ENCODE measurements around the gene SYS1. TPM values are rescaled to one million over a fixed set of nuclear protein-coding genes. Genes with fewer than 3 reads are reported as not detected.

The SYS1 gene
- total RNA-seq, 1 donor from 2014 or later, result 20.0 TPM

DNA sequence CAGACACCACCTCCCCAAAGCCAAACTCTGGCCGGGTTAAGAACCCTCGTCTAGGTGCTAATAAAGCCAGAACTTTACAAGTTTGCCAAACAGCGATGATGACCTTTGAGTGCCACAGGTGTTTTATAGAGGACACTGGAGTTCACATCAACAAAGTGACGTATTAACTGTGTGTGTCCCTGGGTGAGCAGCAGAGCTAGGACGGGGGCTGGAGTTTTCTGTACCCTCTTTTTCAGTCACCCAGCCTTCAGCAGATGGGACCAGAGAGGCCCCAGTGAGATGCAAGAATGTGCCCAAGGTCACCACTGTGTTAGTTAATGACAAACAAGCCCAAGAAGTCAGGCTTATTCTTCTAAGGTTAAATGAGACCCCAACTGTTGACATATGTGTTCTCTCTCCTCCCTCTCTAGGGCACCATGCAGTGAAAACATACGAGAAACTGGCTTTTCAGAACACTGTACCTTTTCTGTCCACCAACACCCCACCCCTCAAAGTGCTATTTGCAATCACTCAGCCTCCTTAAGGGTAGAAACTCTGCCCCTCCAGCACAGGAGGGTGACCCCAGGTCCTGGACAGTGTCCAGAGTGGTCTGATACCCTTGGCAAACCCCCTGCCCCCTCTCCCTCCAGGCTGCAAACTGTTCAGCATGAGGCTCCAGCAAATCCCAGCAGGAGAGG is 20.0 kb upstream of the SYS1 start:
- H3K27ac Mint-ChIP-seq (ENCODE audit: unreplicated experiment), result no peak overlapping the region
- no peak for DNase-seq (ENCODE audit: low spot score)
- no peak overlapping the region for H3K4me3 Mint-ChIP-seq (ENCODE audit: unreplicated experiment)
- no peaks in the 10 kb centered on the region for H3K36me3 Mint-ChIP-seq (ENCODE audit: low read depth, unreplicated experiment)
- no peaks in the 10 kb centered on the region for H3K27me3 Mint-ChIP-seq (ENCODE audit: unreplicated experiment)
- no peak for TF ChIP-seq CTCF (IDR thresholded peaks at IDR 0.05; ENCODE audit: unreplicated experiment)
- no peaks in the 10 kb centered on the region for H3K9me3 Mint-ChIP-seq (ENCODE audit: unreplicated experiment)
- peaks cover 57% of the 10 kb centered on the region for H3K4me1 Mint-ChIP-seq (ENCODE audit: unreplicated experiment)

GRCh38 chr20:45343532-45344167 is 19.3 kb upstream of the SYS1 start:
- DNase-seq (ENCODE audit: low spot score), result no peak
- H3K36me3 Mint-ChIP-seq (ENCODE audit: low read depth, unreplicated experiment), result no peaks in the 10 kb centered on the region
- H3K9me3 Mint-ChIP-seq (ENCODE audit: unreplicated experiment), result no peaks in the 10 kb centered on the region
- no peaks in the 10 kb centered on the region for H3K27me3 Mint-ChIP-seq (ENCODE audit: unreplicated experiment)
- peaks cover 57% of the 10 kb centered on the region for H3K4me1 Mint-ChIP-seq (ENCODE audit: unreplicated experiment)
- no peak for TF ChIP-seq CTCF (IDR thresholded peaks at IDR 0.05; ENCODE audit: unreplicated experiment)
- no peak overlapping the region for H3K27ac Mint-ChIP-seq (ENCODE audit: unreplicated experiment)
- no peak overlapping the region for H3K4me3 Mint-ChIP-seq (ENCODE audit: unreplicated experiment)

DNA sequence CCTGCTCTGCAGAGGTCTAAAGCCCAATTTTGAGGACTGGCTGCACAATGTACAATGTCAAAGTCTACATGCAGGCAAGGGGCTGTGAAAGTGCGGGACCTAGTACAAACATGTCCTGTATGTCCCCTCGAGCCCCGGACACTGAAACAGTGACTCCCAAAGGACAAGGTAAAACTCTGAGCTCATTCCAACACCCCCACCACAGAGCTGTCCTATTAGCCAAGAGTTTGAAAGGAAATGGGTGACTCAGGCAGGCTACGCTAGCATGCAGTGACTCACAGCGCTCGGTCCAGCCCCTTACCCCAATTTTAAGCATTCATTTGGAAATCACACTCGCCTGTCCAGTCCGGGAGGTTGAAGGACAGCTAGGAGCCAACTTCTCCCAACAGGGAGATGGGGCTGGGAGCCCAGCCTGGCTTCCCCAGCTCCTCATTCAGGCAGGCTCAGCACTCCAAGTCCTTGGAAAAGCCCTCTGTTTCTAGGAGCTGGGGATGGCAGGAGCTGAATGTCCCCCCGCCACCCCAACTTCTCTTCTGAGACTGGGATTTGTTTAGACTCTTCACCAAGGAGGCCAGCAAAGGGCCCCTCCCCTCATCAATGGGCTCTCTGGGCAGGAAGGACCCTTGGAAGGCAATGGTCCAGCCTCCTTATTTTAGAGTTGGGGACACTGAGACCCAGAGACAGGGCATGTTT is 18.6 kb upstream of the SYS1 start:
- Mint-ChIP-seq H3K9me3 (ENCODE audit: unreplicated experiment) (no peaks in the 10 kb centered on the region), H3K4me1 (ENCODE audit: unreplicated experiment) (peaks cover 57% of the 10 kb centered on the region), H3K27ac (ENCODE audit: unreplicated experiment) (no peak overlapping the region), H3K27me3 (ENCODE audit: unreplicated experiment) (no peaks in the 10 kb centered on the region), H3K36me3 (ENCODE audit: low read depth, unreplicated experiment) (no peaks in the 10 kb centered on the region), H3K4me3 (ENCODE audit: unreplicated experiment) (no peak overlapping the region)
- no peak for DNase-seq (ENCODE audit: low spot score)
- no peak for TF ChIP-seq CTCF (IDR thresholded peaks at IDR 0.05; ENCODE audit: unreplicated experiment)

DNA sequence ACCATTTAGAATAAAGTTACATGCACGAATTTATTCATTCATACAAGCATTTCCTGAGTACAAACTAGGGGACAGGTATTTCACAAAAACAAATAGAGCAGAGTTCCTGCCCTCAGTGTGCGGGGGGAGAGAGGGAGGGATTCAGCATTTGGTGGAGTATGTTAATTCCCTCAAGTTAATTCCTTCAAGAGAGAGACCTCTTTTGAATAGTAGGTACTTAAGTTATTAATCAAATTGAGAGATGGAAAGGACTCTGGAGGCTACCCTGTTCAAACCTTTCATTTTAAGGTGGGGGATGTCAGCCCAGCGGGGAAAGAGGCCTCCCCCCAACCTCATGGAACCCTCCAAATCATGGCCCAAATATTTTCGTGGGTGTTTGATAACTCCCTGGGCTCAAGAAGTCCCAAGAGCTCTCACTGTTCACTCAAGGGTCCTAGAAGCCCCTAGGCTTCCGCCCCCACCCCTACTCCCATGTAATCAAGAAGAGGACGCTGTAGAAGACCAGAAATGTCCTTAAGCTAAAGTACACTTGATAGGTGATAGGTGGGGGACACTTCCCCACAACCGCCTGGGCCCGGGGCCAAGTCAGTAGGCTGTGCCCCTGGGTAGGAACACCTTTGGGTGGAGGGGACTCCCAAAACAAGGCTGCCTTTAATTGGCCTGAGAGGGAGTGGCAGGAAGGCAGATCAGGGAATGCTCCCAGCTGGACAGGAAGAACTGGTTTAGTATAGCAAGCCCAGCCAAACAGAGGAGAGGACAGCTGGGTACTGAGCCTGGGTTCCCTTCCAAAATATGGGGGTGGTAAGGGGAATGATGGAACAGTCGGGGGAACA is 17.6 kb upstream of the SYS1 start:
- Mint-ChIP-seq H3K4me3 (ENCODE audit: unreplicated experiment) (no peak overlapping the region), H3K27ac (ENCODE audit: unreplicated experiment) (no peak overlapping the region)

More for the DNA sequence above, 17.6 kb upstream of the SYS1 start:
- H3K9me3 Mint-ChIP-seq (ENCODE audit: unreplicated experiment), result no peaks in the 10 kb centered on the region
- no peak for DNase-seq (ENCODE audit: low spot score)
- no peaks in the 10 kb centered on the region for H3K27me3 Mint-ChIP-seq (ENCODE audit: unreplicated experiment)
- peaks cover 57% of the 10 kb centered on the region for H3K4me1 Mint-ChIP-seq (ENCODE audit: unreplicated experiment)
- no peaks in the 10 kb centered on the region for H3K36me3 Mint-ChIP-seq (ENCODE audit: low read depth, unreplicated experiment)
- no peak for TF ChIP-seq CTCF (IDR thresholded peaks at IDR 0.05; ENCODE audit: unreplicated experiment)
